CD4-positive, alpha-beta T cell treated with Interleukin-4 for 4 hours (primary cell): ENCODE data around the gene ZNF428.
"Not testable (repeated sequence)": the region's sequence is repeated elsewhere in the genome, so short reads cannot be mapped to it uniquely, and the experiment has no call there.

Experiments
- DNase-seq: peaks from one replicate; pipeline ENCODE4 v3.0.0-alpha.2; 2020

The ZNF428 gene

DNA sequence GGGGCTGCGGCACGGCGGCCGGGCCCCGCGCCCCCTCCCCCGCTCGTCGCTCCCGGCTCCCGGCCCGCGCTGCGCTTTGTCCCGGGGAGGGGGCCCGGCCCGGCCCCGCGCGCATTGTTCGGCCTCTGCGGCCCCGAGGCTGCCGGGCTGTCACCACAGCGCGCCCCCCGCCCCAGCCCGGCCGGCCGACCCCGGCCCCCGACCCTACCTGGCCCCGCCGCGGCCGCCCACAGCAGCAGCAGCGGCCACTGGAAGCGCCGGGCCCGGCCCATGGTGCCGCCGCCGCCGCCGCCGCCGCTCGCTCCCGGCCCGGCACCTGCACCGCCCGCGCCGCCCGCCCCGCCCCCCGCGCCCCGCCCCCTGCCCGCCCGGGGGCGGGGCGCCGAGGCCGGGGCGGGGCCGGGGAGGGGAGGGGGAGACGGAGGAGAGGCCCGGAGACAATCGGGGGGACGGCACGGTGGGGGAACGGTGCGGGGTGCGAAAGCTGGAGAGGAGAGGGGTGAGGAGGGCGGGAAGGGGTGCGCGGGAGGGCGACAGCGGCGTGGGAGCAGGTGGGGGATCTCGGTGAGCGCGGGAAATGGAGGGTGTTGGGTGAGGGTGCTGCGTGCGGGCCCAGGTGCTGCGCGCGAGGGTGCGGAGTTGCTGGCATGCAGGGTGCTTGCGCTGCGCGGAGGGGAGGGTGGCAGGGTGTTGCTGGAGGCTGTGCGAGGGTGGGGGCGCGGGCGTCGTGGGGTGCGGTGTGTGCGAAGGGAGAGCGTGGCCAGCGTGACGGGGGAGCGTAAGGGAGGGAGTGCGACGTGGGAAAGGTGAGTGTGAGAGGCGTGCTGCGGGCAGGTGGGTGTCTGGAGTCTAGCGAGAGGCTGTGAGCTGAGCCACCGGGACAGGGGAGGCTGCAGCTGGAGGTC is 20.3 kb upstream of the ZNF428 start, which contains the start of gene CADM4:
Gene CADM4 (minus strand): TSS at position 332 of the 905 bp plus-strand sequence. CDS start 60 bp downstream, at position 272.
- peak; percentile 31 for DNase-seq

DNA sequence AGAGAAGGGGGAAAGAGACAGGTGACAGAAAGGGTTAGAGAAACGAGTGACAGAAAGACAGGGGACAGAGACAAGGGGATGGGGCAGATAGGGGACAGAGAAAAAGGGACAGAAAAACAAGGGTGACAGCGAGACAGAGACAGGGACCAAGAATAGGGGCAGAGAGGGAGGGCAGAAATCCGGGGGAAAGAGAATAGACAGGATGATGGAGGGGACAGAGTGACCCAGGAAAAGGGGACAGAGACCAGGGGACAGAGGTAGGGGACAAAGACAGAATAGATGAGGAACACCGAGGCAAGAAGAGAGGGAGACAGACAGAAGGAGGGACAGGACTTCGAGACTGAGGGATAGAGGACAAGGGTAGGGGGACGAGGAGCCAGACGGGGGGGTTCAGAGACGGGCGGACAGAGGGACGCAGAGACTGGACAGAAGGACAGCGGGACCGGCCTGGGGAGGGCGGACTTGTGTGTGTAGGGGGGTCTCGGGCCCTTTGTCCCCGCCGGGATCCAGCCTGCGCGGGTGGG is 19.6 kb upstream of the ZNF428 start:
- DNase-seq = no peak

DNA sequence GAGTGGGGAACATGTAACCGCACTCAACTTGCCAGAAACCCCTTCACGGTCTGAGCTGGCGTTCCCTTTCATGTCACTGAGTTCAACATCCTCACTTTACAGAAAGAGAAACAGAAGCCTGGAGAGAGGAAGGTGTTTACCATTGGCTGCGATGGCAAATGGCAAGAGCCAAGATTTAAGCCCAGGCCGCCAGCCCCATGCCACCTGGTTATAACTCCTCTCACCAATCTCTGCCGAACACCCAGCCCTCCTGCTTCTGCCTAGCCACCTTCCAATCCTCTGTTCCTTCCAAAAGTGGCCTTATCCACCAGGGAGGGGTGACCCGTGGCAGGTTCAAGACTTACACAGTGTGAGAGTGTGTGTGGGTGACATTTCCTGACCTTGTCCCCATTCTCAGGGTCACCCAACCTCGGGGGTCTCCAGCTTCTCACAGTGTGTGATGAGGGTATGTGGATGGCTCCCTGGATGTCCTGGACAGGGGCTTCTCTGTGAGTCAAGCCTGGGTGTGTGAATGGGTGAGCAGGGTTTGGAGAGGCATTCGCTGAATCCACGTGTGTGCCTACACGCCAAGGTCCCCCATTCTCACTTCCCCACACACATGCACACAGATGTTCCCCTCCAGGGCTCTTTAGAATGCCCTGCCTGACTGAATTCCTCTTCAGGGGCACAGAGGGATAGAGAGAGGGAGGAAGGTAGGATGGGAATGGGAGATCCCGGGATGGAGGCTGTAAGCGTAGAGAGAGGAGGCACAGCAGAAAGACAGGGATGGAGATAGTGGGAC is 19.0 kb upstream of the ZNF428 start:
- no peak for DNase-seq

DNA sequence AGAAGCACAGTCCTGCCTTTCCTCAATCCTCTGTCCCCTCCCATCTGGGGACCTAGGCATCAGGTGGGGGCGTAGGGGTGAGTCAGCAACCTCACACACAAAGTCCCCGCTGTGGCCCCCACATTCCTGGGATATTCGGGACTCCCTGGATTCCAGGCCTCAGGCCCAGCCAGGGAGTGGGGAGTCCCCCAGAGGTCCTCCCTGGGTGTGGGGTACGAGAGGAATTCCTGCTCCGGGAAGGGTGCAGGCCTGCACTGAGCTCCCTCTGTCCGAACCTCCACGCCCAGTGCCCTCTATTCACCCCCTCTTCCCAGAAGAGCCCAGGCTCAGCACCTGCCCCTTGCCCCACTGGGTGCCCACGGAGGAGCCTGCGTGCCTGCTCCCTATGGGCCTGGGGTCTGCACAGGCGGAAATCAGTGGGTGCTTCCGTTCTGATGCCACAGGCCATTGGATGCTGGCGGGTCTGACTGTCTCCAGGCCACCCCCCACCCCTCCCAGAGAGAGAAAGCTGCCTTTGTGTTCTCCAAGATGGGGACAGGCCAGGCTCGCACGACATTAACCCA is 16.8 kb upstream of the ZNF428 start:
- DNase-seq = no peak

DNA sequence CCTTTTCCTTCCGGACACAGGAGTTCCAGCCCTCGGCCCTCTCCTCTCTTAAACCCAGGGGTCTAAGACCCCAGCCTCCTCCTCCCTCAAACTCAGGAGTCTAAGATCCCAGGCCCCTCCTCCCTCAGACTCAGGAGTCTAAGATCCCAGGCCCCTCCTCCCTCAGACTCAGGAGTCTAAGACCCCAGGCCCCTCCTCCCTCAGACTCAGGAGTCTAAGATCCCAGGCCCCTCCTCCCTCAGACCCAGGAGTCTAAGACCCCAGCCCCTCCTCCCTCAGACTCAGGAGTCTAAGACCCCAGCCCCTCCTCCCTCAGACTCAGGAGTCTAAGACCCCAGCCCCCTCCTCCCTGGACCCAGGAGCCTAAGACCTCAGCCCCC is 16.1 kb upstream of the ZNF428 start:
- DNase-seq = not testable (repeated sequence)

DNA sequence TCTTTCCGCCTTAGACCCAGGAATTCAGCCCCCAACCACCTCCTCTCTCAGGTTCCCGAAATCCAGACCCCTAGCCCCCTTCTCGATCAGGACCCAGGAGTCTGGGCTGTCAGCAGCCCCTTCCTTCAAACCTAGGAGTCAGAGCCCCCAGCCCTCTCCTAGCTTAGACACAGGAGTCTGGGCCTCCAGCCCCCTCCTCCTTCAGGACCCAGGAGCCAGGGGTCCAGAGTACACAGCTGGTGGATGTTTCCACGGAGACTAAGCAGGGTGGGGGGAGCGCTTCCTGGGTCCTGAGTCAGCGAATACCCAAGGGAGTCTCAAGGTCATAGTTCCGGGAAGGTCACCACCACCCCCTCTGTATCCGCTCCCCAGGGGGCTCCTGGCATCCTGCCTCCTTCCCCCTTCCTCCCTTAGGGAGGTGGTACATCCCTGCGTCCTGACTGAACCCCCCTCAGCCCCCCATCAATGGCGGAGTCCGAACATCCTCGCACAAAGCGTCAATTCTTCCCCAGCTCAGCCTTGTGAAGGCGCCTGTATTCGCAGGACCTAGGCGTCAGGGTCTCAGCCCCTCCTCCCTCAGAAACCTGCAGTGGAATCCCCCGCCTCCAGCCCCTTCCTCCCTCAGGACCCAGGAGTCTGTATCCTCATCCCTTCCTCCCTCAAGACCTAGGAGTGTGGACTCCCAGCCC is 15.6 kb upstream of the ZNF428 start:
- DNase-seq = no peak

DNA sequence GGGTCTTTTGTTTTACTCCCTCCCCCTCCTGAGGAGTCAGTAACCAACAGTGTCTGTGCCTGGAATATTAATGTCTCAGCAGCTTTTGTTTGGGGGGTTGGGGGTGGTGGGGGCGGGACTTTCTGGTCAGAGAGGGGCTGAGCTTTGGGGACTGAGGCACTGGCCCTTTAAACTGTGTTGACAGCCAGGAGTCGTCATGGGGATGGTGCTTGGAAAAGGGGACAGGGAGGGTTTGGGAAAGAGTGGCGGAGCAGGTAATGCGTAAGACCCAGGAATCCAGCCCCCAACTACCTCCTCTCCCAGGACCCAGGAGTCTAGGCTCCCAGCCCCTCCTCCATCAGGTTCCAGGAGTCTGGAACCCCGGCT is 15.1 kb upstream of the ZNF428 start:
- no peak for DNase-seq

DNA sequence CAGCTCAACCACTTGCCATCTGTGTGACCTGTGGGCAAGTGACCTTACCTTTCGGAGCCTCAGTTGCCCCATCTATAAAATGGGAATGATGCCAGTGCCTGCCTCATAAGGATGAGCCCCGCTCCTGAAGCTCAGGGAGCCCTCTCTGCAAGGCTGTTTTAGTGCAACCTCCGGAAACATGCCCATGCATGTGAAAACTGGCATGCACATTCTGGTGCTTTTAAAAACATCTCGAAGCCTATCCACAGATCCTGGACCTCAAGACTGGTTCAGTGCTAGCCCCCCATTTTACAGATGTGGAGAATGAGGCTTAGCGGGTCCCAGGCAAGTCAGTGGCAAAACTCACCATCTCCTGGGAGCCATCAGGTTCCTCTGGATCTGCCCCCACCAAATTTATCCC is 14.6 kb upstream of the ZNF428 start:
- no peak for DNase-seq

DNA sequence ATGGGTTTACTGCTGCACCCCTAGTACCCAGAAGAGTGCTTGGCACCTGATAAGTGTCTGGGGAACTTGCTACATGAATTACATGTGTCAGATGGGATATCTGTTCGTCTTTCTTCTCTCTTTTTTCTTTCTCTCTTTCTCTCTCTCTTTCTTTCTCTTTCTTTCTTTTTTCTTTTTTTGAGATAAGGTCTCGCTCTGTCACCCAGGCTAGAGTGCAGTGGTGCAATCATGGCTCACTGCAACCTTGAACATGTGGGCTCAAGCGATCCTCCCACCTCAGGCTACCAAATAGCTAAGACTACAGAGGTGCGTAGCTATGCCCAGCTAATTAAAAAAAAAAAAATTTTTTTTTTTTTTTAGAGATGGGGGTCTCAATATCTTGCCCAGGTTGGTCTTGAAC is 14.1 kb upstream of the ZNF428 start:
- no peak for DNase-seq

DNA sequence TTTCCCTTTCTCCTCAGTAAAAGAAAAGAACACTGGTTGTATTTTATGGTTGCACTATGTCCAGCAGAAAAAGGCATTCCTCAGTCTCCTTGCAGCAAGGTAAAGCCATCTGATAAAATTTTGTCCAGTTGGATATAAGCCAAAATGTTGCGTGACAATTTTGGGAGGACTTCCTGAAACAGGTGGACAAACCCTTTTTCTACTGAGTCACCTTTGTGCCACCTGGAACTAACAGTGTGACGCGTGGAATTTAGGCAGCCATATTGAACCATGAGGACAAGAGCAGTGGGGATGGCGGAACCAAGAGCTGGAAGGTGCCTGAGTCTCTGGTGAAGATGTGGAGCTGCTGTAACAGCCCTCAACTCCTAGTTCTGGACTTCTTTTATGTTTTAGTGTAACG is 12.1 kb upstream of the ZNF428 start:
- no peak for DNase-seq

DNA sequence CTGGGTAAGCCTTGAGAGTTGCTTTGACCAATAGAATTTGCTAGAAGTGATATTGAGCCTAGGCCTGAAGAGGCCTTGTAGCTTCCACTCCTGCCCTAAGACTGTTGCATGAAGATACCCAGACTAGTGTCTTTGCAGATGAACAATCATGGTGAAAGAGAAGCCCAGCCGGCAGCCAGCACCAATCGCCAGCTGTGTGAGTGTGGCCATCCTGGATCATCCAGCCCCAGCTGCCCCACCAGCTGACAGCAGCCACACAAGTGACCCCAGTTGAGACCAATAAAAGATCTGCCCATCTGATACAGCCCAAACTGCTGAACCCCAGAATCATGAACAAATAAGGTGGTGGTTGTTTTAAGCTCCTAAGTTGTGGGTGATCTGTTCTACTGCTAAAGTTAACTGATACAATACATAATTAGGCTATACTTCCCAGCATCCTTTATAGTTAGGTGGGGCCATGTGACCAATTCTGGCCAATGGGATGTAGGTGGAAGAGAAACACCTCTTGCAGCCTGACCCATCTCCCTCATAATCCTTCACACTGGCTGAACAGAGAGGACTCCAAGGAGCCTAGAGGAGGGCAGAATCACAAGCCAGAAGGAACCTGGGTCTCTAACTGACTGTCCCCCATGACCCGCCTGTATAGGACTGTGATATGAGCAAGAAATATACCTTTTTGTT is 9.4 kb upstream of the ZNF428 start:
- no peak for DNase-seq

DNA sequence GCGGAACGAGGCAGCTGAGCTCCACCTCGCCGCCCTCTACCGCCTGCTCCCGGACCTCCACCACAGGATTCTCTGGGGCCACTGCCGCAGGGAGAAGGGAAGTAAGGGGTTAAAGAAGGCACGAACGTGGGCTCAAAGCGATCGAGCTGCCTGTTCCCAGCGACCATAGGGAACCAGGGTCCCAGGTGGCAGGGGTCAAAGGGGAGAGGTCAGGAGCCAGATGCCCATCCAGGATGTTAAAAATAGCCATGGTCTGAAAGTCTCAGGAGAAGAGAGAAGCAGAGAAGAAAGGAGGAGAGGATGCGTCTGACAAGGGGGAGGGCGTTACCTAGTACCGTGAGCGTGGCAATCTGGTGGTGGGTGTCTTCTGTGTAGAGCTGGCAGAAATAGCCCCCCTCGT is 7.4 kb upstream of the ZNF428 start:
- no peak for DNase-seq

DNA sequence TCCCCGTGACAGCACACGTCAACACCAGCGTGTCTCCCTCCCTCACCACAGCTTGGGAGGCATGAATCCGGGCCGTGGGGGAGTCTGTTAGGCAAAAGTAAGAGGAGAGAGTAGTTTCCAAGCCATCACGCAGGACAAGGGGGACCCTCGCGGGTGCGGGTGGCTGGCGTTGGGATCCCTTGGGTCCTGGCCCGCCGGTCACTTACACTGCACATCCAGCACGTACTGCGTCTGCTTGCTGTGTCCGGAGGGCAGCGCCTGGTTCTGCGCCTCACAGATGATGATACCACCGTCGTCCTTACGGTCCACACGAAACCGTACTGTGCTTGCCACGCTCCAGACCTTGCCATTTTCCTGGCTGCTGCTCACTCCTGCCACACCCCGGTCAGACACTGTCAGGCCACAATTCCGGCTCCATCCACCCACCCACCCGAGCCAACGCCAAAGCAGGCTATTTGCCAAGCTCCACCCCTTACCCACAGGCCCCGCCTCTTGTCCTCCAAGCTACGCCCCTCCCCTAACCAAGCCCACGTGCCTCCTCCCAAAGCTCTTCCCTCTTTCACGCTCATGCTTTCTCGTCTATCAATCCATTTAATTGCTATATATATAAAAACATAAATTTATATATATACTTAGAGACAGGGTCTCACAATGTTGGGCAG is 6.6 kb upstream of the ZNF428 start:
- DNase-seq = no peak

DNA sequence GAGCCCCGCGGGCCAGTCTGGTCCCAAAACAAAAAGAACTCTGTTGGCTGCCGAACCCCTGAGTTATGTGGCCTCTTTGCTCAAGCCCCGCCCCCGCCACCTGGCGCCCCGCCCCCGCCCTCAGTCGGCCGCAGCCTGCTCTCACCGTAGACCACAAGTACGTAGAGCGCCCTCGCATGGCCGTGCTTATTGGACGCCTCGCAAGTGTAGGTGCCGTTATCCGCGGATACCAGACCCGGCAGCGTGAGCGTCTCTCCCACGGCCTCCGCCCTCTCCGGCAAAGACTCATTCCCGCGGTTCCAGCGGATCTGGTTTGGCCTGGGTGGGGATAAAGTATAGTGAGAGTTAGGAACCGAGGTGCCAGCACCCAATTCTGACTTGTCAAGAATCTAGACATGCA is 5.5 kb upstream of the ZNF428 start:
- DNase-seq = peak; percentile 81

DNA sequence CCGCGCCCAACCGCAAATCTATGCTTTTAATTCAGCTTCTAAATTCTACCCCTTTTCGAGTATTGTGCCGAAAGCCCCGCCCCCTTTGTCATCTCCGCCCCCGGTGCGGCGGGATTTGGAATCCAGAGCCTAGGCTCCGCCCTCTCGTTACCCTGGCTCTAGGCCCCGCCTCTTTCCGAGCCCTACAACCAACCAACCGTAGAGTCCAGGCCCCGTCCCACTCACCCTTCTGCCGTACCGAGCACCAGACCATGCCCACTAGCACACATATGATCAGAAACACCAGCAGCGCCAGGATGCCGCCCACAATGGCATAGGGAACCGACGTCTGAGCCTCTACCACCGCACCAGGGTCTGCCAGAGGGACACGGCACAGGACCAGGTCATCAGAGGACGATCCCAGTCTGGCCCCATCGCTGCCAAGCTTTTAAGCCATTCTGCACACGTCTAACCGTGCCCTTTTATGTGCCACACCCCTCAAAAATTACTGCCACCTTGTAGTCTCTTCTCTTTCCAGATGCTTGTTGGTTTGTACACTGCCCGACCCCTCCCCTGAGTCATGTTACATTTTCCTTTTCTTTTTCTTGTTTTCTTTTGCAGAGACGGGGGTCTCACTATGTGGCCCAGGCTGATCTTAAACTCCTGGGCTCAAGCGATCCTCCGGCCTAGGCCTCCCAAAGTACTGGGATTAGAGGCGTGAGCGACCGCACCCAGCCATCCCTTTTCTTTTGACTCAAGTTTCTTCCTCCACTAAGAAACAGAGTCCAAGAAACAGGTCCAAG is 4.7 kb upstream of the ZNF428 start:
- DNase-seq = no peak

DNA sequence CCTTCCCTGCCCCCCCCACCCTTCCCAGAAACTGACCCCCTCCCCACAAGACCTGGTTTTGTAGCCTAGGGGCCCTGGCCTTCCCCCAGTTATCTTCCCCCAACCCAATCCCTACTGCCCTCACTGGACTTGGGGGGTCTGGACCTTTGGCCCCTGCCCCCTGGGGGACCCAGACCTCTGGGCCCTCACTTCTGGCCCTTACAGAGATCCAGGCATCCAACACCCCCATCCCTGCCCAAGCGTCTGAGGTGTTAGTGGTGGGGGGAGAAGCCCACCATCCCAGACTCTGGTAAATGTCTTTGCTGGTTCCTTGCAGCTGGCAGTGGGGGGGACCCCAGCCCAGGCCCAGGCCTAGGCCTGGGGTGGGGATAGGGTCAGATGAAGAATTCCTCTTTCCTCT is 3.5 kb upstream of the ZNF428 start:
- no peak for DNase-seq

DNA sequence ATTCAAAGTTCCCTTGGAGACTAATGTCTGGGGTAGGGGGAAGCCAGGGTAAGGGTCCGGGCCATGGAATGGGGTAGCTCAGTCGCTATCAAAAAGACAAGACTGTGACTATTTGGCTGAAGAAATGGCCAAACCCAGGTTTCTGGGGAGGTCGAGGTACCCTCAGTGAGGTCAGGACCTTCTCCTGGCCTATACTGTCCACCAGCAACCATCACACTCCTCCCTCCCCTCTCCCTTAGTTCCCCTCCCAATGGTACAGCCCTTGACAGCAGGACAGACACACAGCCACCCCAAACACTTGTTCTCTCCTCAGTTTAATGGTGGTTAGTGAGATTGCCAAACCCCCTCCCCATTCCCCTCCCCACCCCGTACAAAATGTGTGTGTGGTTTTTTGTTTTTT is 2.6 kb upstream of the ZNF428 start:
- DNase-seq = no peak

DNA sequence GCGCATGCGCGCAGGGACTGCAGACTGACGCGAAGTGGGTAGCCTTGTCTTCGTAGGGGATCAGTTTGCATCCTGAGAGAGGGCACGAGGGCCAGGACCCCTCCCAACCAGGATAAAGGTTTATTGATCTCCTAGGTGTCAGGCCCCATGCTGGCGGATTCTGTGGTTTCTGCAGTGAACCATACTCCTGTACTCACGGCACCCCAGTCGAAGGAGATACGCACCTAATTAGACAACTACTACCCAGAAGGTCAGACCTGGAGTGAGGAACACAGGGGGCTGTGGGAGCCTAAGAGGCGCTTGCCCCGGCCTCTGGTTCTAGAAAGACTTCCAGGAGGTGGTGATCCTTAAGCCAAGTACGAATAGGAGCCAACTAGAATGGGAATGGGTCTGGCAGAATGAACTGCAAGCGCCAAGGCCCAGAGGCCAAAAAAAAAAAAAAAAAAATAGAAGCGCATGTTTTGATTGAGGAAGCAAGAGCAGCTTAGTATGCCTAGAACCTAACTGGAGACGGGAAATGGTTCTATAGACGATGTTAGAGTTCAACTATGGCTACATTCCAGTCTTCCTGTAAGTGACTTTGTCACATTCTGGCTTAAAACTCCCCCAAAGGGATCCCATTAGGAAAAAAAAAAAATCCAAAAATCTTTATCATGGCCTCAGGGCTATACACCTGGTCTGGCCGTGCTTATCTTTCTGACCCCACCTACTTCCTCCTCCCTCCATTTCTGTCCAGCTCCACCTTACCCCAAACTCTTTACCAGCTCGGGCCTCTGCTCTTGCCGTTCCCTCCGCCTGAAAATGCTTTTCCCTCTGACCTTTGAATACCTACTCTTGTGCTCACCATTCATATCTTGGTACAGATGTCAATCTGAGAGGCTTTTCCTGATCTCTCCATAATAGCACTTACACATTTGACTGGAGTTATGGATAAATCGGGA is 902 bp upstream of the ZNF428 start:
- no peak for DNase-seq

DNA sequence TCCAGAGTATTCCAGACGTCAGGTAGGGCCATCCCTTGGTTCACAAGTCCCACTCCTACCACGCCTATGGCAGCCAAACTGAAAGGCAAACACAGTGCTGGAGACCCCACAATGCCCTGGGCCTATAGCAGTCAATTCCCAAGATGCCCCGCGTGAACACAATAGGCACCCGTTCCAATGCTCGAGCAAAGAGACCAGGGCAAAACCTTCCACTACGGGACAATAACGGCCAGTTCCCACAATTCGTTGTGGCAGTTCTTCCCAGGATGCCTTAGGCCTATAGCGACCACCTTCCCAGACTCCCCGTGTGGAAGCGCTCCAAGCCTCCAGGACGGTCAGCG is 538 bp downstream of the ZNF428 start:
- DNase-seq = peak; percentile 30

DNA sequence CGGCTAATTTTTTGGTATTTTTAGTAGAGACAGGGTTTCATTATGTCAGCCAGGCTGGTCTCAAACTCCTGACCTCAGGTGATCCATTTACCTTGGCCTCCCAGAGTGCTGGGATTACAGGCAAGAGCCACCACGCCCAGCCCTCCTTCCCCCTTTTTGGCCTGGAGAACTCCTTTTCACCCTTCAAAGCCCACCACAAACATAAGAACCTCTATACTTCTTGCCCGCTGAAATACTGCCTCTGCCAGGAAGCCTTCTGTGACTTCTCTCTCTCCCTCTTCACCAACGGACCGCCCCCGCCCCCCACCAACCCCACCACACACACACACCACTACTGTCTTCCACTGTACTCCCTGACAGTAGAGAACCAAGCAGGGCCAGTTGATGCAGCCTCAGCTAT is 2.5 kb downstream of the ZNF428 start:
- no peak for DNase-seq
